Measurements from ENCODE around the gene OSGEP. TPM values are rescaled to one million over a fixed set of nuclear protein-coding genes. Genes with fewer than 3 reads are reported as not detected.

The OSGEP gene
- 44.6 and 61.5 TPM in 2 replicates for total RNA-seq

DNA sequence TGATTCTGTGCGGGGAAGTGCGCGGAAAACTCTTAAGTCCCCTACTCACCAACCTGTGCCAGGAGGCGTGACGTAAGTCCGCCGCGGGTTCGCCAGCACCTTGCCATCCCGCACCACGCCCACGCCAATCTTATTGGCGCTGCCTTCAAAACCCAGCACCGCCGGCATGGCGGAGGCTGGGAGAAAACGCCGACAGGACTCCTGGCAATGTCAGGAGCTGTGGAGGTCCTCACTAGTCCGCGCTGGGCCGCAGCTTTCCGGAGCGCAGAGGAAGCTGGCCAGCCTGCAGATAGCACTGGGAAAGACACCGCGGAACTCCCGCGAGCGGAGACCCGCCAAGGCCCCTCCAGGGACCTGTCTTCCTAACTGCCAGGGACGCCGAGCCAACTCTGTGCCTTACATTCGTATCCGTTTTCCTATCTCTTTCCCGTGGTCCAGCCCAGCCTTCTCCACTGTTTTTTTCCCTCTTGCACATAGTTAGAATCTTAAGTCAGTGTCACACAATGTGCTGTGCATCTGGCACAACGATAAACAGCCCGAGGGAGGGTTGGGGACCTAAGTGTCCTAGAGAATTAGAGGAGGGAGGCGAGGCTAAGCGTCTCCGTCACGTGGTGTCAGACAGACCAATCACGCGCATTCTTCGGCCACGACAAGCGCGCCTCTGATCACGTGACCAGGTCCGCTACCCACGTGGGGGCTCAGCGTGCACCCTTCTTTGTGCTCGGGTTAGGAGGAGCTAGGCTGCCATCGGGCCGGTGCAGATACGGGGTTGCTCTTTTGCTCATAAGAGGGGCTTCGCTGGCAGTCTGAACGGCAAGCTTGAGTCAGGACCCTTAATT lies at the start of gene OSGEP, which contains the start of gene APEX1:
OSGEP (minus strand) TSS at position 297 of the 839 bp plus-strand sequence; CDS start at position 168, 129 bp downstream.
APEX1 (plus strand) TSS at position 711 of the 839 bp plus-strand sequence. CDS start 420 bp downstream, outside the sequence.

DNA sequence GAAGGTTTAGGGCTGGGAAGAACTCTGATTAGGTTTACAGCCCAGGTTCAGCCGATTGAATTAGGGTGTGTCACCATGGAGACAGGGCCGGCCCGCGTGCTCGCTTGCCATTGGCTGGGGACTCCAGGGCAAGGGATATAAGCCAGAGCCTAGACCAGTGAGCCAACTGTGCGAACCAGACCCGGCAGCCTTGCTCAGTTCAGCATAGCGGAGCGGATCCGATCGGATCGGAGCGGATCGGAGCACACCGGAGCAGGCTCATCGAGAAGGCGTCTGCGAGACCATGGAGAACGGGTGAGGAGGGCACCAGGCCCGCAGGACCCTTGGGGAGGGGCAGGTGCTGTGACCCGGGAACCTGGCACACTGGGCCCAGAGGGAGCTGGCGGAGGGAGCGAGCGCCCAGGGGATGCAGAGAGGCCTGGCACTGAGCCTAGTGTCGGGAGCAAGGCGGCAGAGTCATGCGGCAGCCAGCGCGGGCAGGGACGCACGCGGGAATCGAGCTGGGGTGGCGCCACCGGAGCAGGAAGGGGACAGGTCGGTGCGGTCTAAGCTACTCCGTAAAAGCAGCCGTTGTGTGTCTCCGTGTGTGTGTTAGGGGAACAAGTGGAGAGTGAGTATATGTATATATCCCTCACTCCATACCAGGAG lies 14.8 kb upstream of the OSGEP start, which contains the start of gene PNP:
PNP (plus strand) TSS at position 165 of the 648 bp plus-strand sequence; CDS start at position 284, 119 bp downstream.

DNA sequence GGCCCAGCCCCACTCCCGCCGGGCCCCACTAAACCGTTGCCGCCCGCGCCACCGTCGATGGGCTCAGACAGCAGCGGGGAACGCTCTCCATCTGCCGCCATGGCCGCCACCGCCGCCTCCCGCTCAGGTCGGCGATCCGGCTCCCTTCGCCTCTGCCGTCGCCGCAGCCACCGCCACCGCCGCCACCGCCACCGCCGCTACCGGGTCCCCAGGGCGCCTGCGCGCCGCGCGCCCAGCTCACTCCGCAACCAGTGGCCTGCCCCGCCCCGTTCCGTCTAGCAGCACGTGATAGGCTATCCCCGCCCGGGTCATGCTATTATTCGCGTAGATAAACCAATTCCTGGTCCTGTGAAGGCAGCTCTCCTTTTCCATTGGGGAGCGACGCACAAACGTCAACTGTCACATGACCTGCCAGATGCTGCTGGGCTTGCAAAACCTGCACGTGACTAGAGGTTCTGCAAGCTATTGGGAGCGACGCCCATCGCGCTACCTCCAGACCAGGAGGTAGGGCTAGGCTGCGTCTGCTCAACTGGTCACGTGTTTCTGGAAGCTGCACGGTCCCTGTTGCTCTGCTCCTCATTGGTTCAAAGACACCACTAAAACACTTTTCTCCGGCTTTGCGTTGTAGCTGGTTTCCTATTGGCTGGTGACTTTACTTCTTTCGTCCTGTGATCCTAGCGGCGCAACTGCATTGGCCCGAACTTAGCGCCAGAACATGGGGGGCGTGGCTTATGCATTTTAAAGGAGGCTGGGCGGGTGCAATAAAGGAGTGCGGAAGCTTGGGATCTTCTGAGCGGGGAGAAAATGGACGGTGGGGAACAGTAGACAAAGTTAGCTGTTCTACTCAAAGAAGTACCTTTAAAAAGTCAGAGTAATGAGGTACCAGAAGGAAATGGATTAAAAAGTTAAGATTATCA lies 6.9 kb upstream of the OSGEP start, which contains the start of gene PIP4P1:
PIP4P1 (minus strand) TSS at position 210 of the 917 bp plus-strand sequence; CDS start at position 101, 109 bp downstream.

DNA sequence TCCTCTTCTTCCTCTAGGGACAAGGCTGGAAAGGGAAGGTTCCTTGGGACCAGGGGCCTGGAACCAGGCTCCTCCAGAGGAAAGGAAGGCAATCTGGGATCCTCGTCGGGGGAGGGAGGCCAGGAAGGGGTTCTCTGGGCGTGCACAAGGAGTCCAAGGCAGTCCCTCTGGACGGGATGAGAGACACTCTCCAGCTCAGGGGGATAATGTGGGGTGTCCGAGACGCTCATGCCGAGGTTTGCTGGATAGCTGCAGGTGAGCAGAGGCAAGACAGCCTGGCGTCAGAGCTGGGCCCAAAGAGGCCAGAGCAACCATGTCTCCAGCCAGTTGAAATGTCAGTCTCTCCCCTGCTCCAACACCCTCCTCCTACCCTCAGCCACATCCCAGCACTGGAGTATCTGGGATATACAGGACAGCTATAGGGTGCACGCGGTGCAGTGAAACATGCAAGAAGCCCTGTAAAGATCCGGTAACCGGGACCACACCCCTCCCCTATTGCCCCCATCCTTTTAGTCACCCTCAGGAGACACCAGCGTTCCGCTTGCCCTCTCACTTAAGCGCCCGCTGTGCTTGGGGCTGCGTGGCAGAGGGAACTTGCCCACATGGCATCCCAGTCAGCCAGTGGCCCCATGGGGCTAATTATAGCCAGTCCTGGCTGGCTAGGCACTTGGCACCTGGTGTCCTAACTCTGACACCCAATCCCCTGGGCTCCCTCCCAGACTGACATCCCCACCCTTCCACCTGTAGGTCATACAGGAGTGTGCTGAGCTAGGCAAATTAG lies 18.8 kb downstream of the OSGEP start, which contains the start of gene KLHL33:
KLHL33 (minus strand) TSS at position 585 of the 781 bp plus-strand sequence; CDS start at position 230, 355 bp downstream.

DNA sequence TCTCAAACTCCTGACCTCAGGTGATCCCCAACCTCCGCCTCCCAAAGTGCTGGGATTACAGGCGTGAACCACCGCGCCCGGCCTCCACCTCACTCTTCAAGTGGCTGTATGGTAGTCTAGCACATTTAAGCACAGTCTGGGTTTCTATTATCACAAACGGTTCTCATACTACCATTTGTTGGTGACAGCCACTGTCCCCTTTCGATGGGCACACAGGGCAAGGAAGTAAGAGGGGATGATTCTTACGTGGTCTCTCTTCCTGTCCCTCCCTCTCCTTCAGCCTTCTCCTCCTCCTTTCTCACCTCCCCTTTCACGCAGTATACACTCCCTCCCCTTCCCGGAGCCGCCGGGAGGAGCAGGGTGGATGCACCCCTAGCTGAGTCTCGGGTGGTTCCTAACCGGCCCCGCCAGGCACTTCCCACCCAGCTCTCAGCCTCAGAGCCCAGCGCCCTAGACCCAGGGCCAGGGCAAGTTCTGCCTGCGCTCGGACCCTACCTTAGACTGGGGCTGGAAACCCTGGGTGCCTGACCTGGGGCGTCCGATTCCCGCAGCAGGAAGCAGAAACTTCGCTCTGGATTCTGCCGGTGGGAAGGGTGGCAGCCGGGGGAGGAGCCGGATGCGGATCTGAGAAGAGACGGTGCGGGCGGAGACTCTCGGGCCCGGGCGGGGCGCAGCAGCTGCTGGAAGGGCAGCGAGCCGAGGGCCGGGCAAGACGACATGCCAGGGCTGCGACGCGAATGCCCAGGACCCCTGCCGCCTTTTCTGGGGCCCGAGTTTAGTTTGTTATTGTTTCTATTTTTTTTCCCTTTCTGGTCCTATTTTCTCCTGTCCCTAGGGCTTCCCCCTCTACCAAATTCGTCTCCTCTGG lies 41.5 kb downstream of the OSGEP start, which contains the start of gene TEP1:
TEP1 (minus strand) TSS at position 626 of the 868 bp plus-strand sequence. CDS start 5,062 bp downstream, outside the sequence.

Other genes with a start within 250 kb of the OSGEP start
- gene OR11H6, start 231.1 kb downstream of the OSGEP start, total RNA-seq, result not detected in 2 replicates
- not detected in 2 replicates for gene OR11H7, start 225.8 kb downstream of the OSGEP start, total RNA-seq
- not detected in 2 replicates for gene OR11H4, start 215.5 kb downstream of the OSGEP start, total RNA-seq
- 12.7 and 13.7 TPM in 2 replicates for gene TTC5, start 148.9 kb downstream of the OSGEP start, total RNA-seq
- 24.1 and 27.8 TPM in 2 replicates for gene CCNB1IP1, start 121.5 kb downstream of the OSGEP start, total RNA-seq
- gene PARP2, start 111.2 kb downstream of the OSGEP start, total RNA-seq, result 15.0 and 17.6 TPM in 2 replicates
- gene TEP1, start 41.3 kb downstream of the OSGEP start, total RNA-seq, result 16.3 and 20.3 TPM in 2 replicates
- gene KLHL33, start 18.6 kb downstream of the OSGEP start, total RNA-seq, result 0.34 TPM in 1 of 2 replicates, not detected in the other
- gene APEX1, start 414 bp upstream of the OSGEP start, total RNA-seq, result 157 and 174 TPM in 2 replicates
- 13.5 and 16.1 TPM in 2 replicates for gene PIP4P1, start 6.6 kb upstream of the OSGEP start, total RNA-seq
- 214 and 216 TPM in 2 replicates for gene PNP, start 14.6 kb upstream of the OSGEP start, total RNA-seq
- not detected in 2 replicates for gene RNASE10, start 50.7 kb upstream of the OSGEP start, total RNA-seq
- gene RNASE9, start 106.2 kb upstream of the OSGEP start, total RNA-seq, result not detected in 2 replicates
- gene RNASE11, start 133.2 kb upstream of the OSGEP start, total RNA-seq, result not detected in 2 replicates
- not detected in 2 replicates for gene RNASE12, start 136.6 kb upstream of the OSGEP start, total RNA-seq
- gene OR6S1, start 186.9 kb upstream of the OSGEP start, total RNA-seq, result not detected in 2 replicates
- 4.2 and 9.5 TPM in 2 replicates for gene RNASE4, start 229.7 kb upstream of the OSGEP start, total RNA-seq
- 6.0 and 6.1 TPM in 2 replicates for gene ANG, start 234.0 kb upstream of the OSGEP start, total RNA-seq

Measured in mammary microvascular endothelial cell (primary cell).